ENCODE results near the gene RSF1.

- TF ChIP-seq, protein P1, sequence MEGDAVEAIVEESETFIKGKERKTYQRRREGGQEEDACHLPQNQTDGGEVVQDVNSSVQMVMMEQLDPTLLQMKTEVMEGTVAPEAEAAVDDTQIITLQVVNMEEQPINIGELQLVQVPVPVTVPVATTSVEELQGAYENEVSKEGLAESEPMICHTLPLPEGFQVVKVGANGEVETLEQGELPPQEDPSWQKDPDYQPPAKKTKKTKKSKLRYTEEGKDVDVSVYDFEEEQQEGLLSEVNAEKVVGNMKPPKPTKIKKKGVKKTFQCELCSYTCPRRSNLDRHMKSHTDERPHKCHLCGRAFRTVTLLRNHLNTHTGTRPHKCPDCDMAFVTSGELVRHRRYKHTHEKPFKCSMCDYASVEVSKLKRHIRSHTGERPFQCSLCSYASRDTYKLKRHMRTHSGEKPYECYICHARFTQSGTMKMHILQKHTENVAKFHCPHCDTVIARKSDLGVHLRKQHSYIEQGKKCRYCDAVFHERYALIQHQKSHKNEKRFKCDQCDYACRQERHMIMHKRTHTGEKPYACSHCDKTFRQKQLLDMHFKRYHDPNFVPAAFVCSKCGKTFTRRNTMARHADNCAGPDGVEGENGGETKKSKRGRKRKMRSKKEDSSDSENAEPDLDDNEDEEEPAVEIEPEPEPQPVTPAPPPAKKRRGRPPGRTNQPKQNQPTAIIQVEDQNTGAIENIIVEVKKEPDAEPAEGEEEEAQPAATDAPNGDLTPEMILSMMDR (conservative IDR thresholded peaks at IDR 0.05) = no peak
- no peak for TF ChIP-seq ZFX (IDR thresholded peaks at IDR 0.05)
These were observed 37.5 kb downstream of the RSF1 start for GRCh38 chr11:77783025-77783424.

Measured in C4-2B (cell line).